Measurements from ENCODE around the gene RCSD1.

DNA sequence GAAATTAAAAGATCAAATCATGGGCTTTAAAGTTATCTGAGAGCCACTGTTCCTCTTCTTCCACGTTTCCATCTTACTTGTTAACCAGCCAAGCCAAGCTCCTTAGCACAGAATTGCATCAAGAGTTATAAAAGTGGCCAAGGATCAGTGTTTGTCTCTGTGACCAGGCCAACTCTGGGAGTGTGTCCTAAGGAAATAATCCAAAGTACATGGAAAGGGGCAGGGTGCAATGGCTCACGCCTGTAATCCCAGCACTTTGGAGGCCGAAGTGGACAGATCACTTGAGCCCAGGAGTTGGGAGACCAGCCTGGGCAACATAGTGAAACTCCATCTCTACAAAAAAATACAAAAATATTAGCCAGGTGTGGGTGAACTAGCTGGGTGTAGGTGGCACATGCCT lies 81.8 kb downstream of the RCSD1 start:
- no peak for TF ChIP-seq EZH2 (IDR thresholded peaks at IDR 0.05; ENCODE audit: borderline replicate concordance, low read length)
- TF ChIP-seq, protein P1, sequence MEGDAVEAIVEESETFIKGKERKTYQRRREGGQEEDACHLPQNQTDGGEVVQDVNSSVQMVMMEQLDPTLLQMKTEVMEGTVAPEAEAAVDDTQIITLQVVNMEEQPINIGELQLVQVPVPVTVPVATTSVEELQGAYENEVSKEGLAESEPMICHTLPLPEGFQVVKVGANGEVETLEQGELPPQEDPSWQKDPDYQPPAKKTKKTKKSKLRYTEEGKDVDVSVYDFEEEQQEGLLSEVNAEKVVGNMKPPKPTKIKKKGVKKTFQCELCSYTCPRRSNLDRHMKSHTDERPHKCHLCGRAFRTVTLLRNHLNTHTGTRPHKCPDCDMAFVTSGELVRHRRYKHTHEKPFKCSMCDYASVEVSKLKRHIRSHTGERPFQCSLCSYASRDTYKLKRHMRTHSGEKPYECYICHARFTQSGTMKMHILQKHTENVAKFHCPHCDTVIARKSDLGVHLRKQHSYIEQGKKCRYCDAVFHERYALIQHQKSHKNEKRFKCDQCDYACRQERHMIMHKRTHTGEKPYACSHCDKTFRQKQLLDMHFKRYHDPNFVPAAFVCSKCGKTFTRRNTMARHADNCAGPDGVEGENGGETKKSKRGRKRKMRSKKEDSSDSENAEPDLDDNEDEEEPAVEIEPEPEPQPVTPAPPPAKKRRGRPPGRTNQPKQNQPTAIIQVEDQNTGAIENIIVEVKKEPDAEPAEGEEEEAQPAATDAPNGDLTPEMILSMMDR (IDR thresholded peaks at IDR 0.05; ENCODE audit: low read length), result no peak

Data from OCI-LY1 (cell line).